Gastrocnemius medialis (tissue), 4 donors: ENCODE results near the gene TBATA.

Experiments
- POLR2A ChIP-seq, 2 donors: fragments of 450-650 bp; IDR thresholded peaks; one replicate each; pipeline ENCODE4 v1.6.1; 2017; ENCODE audit warnings: antibody characterized with exemption in 2 of 2, mild to moderate bottlenecking in 2 of 2, moderate library complexity in 2 of 2
- TF ChIP-seq, protein P1 (sequence below), 5 experiments: fragments of 450-650 bp in 3 of 5; fragments of 200-600 bp in 2 of 5; sonication (generic) in 2 of 5; IDR thresholded peaks in 4 of 5; conservative IDR thresholded peaks in 1 of 5; 1 replicate in 4 of 5; 2 replicates in 1 of 5; pipeline ENCODE4 v1.5.1; 2016 to 2019; ENCODE audit warnings: antibody characterized with exemption in 5 of 5, mild to moderate bottlenecking in 3 of 5, moderate library complexity in 3 of 5

DNA sequence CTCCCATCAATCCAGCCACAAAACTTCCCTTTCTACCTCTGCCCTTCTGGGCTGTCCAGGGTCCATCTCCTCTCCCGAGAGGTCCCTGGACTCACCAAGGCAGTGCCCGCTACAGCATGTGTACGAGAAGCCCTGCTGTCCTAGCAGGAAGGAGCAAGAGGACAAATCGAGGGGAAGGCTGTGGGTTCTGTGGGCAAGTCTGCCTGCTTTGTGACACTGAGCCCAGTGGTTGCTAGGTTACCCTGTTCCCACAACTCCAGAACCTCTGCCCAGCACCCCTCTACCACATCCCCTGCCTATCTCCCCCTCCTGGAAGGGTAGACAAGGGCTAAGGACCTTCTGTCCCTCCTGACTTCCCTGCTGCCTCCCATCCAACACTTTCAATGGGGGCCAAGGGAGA is at the start of gene TBATA:
- TF ChIP-seq, protein P1, sequence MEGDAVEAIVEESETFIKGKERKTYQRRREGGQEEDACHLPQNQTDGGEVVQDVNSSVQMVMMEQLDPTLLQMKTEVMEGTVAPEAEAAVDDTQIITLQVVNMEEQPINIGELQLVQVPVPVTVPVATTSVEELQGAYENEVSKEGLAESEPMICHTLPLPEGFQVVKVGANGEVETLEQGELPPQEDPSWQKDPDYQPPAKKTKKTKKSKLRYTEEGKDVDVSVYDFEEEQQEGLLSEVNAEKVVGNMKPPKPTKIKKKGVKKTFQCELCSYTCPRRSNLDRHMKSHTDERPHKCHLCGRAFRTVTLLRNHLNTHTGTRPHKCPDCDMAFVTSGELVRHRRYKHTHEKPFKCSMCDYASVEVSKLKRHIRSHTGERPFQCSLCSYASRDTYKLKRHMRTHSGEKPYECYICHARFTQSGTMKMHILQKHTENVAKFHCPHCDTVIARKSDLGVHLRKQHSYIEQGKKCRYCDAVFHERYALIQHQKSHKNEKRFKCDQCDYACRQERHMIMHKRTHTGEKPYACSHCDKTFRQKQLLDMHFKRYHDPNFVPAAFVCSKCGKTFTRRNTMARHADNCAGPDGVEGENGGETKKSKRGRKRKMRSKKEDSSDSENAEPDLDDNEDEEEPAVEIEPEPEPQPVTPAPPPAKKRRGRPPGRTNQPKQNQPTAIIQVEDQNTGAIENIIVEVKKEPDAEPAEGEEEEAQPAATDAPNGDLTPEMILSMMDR (IDR thresholded peaks at IDR 0.05 in 4 of 5, conservative IDR thresholded peaks at IDR 0.05 in 1 of 5) = no peak
- no peak for TF ChIP-seq POLR2A (IDR thresholded peaks at IDR 0.05)
